Psoas muscle (tissue), 8 donors: ENCODE data around the gene KCNQ5. TPM values are rescaled to one million over a fixed set of nuclear protein-coding genes. Genes with fewer than 3 reads are reported as not detected.

Experiments used
- ATAC-seq, 4 donors: fragments of 200-7000 bp; cut with Tn5 transposase; one replicate each; pipeline ENCODE4 v1.9.1; 2020; ENCODE audit warnings: moderate library complexity in 3 of 4, mild to moderate bottlenecking in 2 of 4
- DNase-seq, 2 donors: peaks; one replicate each; pipeline ENCODE4 v3.0.0-alpha.2; 2020
- H3K27ac ChIP-seq: fragments of 200-600 bp; one replicate; pipeline ENCODE4 v1.8.0; 2022
- H3K27me3 ChIP-seq, 3 donors: fragments of 200-600 bp in 1 of 3; one replicate each; pipeline versions ENCODE4 v1.6.1 to v1.8.0; 2013 to 2022; ENCODE audit warnings: low read length in 2 of 3, mild to moderate bottlenecking in 2 of 3, moderate library complexity in 1 of 3; ENCODE audit not compliant: insufficient read depth in 3 of 3
- H3K36me3 ChIP-seq, 2 donors: fragments of 200-600 bp in 1 of 2; one replicate each; pipeline versions ENCODE4 v1.6.1 to v1.8.0; 2013 to 2022; ENCODE audit warnings: low read depth in 1 of 2, mild to moderate bottlenecking in 1 of 2, moderate library complexity in 1 of 2; ENCODE audit not compliant: insufficient read depth in 1 of 2
- H3K4me1 ChIP-seq: fragments of 200-600 bp; one replicate; pipeline ENCODE4 v1.8.0; 2022
- H3K4me3 ChIP-seq: fragments of 200-600 bp; one replicate; pipeline ENCODE4 v1.8.0; 2022; ENCODE audit warnings: mild to moderate bottlenecking
- H3K9me3 ChIP-seq: fragments of 200-600 bp; one replicate; pipeline ENCODE4 v1.8.0; 2022
- WGBS, 3 donors: extraction: QIAGEN DNeasy Blood & Tissue Kit; methylation state at CpG; one replicate each; pipeline versions ENCODE4 v1.1.6 to v1.1.7; 2013; 5-methylcytosine and 5-hydroxymethylcytosine counted together
- intact Hi-C, 2 donors: fragments of 100-400 bp; cut with DNase I; formaldehyde crosslinking; loops; one replicate each; pipeline versions ENCODE4 v1.11.0 to v1.14.2; 2022
- polyA plus RNA-seq, 3 donors: library from polyadenylated mRNA; stranded (reverse); fragments of 200-250 nt; gene quantifications; one replicate each; pipeline ENCODE4 v1.2.3, GENCODE V29; 2013
- total RNA-seq, 4 donors: library from RNA; stranded (reverse); fragmentation: NEBNext Ultra II Directional in 2 of 4; extraction: Animal tissue kit (Norgen Biotek cat#: 25700) in 2 of 4; gene quantifications; one replicate each; pipeline versions ENCODE4 v1.2.1 to v1.2.4, GENCODE V29; 2021 to 2023
- TF ChIP-seq, protein P1 (sequence below): fragments of 200-600 bp; IDR thresholded peaks from one replicate; pipeline ENCODE4 v1.8.0; 2022; ENCODE audit warnings: antibody characterized with exemption
- donor health status: healthy with polysubstance abuse.
- donor health status: DM: no; HTN: no; CAD: no; lungs with moderate emphysema.
- donor health status: Bipolar disorder and iron deficiency.
- donor health status: healthy.
- donor health status: DM: yes; HTN: yes; CAD: no.
- donor health status: DM: no; HTN: no; CAD: no.
- donor health status: DM: no; HTN: no; CAD: no.
- donor health status: DM: yes; HTN: yes; CAD: no.

Gene KCNQ5
- total and polyA plus RNA-seq, 7 donors: 4.4 to 90.7 (median 25.7) TPM

DNA sequence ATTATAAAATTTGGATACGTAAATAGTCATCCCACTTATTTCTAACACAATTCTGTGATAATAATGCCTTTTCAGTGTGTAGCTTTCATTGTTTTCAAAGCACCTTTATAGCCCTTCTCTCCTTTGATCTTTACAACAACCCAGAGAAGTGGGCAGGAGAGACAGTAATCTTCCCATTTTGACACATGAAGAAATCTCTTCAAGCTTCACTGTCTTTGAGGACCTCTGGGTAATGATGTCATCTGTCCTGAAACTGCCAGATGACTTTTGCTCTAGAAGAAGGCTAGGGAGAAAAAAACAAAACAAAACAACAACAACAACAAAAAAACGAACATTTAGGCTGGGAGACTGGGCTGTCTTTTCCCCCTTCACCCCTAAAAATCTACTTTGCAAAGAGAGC, 203.0 kb downstream of the KCNQ5 start:
- DNase-seq: no peak
- Histone ChIP-seq H3K27me3 (no peaks in the 10 kb centered on the region), H3K27ac (peak overlapping the region; percentile 64), H3K4me3 (no peak overlapping the region), H3K9me3 (no peaks in the 10 kb centered on the region), H3K4me1 (peaks cover 75% of the 10 kb centered on the region), H3K36me3 (no peaks in the 10 kb centered on the region)
- intact Hi-C loops: loop anchor here in 1 of 2 donors (5.0 kb wide), 1 partner anchor 122 kb away; no protein-coding TSS in a partner anchor
- TF ChIP-seq, protein P1, sequence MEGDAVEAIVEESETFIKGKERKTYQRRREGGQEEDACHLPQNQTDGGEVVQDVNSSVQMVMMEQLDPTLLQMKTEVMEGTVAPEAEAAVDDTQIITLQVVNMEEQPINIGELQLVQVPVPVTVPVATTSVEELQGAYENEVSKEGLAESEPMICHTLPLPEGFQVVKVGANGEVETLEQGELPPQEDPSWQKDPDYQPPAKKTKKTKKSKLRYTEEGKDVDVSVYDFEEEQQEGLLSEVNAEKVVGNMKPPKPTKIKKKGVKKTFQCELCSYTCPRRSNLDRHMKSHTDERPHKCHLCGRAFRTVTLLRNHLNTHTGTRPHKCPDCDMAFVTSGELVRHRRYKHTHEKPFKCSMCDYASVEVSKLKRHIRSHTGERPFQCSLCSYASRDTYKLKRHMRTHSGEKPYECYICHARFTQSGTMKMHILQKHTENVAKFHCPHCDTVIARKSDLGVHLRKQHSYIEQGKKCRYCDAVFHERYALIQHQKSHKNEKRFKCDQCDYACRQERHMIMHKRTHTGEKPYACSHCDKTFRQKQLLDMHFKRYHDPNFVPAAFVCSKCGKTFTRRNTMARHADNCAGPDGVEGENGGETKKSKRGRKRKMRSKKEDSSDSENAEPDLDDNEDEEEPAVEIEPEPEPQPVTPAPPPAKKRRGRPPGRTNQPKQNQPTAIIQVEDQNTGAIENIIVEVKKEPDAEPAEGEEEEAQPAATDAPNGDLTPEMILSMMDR: no peak
- 52 to 61% (median 55%) methylated on average over 2 of the region's 2 CpGs for WGBS, 3 donors
- ATAC-seq: peak in 1 of 4 donors; percentile 35

DNA sequence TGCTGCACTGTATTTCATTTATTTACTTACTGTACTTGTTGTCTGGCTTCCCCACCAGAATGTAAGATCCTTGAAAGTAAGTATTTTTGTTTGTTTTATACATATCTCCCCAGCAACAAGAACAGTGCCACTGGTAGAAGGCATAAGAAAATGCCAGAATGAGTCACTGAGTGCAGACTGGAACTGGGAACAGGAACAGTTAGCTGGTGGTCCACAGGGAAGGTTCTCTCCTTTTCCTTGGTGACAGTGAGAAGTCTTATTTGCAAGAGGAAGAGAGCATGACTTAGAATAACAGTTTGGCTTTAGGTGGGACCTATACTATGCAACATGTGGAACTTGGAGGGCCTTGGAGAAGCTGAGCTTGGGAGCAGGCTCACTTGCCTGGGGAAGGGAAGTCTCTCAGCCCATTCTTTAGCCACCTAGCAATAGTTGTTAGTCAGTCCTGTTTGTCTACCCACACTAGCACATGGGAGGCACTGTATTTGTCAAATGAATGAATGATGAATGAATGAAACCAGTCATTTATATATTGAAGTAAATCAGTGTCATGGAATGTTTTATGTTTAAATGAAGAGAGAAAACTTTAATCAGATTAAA, 203.5 kb downstream of the KCNQ5 start:
- H3K36me3 ChIP-seq: no peaks in the 10 kb centered on the region
- H3K27me3 ChIP-seq: no peaks in the 10 kb centered on the region
- ATAC-seq (peak; percentile 50 to 67 (median 56)), DNase-seq (no peak)
- TF ChIP-seq, protein P1: no peak
- no peaks in the 10 kb centered on the region for H3K9me3 ChIP-seq
- intact Hi-C loops: no loop called here
- peak overlapping the region; percentile 64 for H3K27ac ChIP-seq
- peaks cover 70% of the 10 kb centered on the region for H3K4me1 ChIP-seq
- no peak overlapping the region for H3K4me3 ChIP-seq

DNA sequence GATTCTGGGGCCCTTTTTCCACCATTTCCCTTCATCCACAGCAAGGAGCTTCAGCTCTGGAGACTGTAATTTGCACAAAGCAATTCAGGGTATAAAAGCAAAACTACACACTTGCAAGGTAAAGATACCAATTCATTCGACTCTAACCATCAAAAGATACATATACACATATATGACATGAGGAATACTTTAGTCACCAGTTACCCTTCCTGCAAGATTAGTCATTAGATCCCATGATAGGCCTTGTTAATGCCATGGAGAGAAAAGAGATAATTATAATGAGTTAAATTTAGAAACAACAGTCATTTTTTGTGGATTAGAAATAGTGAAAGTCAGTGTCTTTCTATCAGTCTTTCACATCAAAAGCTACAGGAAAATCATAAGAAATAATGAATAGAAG, 204.2 kb downstream of the KCNQ5 start:
- Histone ChIP-seq H3K27ac (peak overlapping the region; percentile 64), H3K27me3 (no peaks in the 10 kb centered on the region), H3K4me1 (peaks cover 63% of the 10 kb centered on the region), H3K4me3 (no peak overlapping the region), H3K36me3 (no peaks in the 10 kb centered on the region), H3K9me3 (no peaks in the 10 kb centered on the region)
- ATAC-seq: peak; percentile 53 to 82 (median 74)
- no peak for DNase-seq
- intact Hi-C loops: no loop called here
- 76 to 86% (median 81%) methylated on average over 1 of the region's 1 CpG for WGBS, 3 donors
- TF ChIP-seq, protein P1: no peak

DNA sequence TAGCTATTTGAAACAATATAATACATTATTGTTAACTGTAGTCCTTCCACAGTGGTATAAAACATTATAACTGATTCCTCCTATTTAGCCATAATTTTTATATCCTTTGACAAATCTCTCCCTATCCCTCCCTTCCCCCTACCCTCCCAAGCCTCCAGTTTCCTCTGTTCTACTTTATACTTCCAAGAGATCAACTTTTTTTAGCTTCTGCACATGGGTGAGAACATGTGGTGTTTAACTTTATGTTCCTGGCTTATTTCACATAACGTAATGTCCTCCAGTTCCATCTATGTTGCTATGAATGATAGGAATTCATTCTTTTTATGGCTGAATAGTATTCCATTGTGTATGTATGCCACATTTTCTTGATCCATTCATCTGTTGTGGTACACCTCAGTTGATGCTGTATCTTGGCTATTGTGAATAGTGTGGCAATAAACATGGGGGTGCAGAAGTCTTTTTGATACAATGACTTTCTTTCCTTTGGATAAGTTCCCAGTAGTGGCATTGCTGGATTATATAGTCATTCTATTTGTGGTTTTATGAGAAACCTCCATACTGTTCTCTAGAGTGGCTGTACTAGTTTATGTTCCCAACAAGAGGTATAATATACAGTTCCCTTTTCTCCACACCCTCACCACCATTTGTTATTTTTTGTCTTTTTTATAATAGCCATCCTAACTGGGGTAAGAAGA, 205.0 kb downstream of the KCNQ5 start:
- H3K27me3 ChIP-seq: no peaks in the 10 kb centered on the region
- no peaks in the 10 kb centered on the region for H3K36me3 ChIP-seq
- WGBS, 3 donors: 19 to 53% (median 29%) methylated on average over 1 of the region's 1 CpG
- TF ChIP-seq, protein P1: no peak
- no peaks in the 10 kb centered on the region for H3K9me3 ChIP-seq
- peak overlapping the region; percentile 64 for H3K27ac ChIP-seq
- ATAC-seq (peak in 3 of 4 donors; percentile 50 to 59 (median 53)), DNase-seq (no peak)
- H3K4me1 ChIP-seq: peaks cover 55% of the 10 kb centered on the region
- H3K4me3 ChIP-seq: no peak overlapping the region
- intact Hi-C loops: no loop called here
